ENCODE results near the gene ADAMTS5. TPM values are rescaled to one million over a fixed set of nuclear protein-coding genes. Genes with fewer than 3 reads are reported as not detected.
A peak's percentile ranks its signal among the peaks of the same experiment; 100 is the strongest.

Gene ADAMTS5
- total RNA-seq, 8 experiments from 2014 or later: 0.13 to 6.9 (median 1.3) TPM

GRCh38 chr21:26916799-26917198 is 50.1 kb downstream of the ADAMTS5 start:
- WGBS, 10 experiments: 67 to 100% (median 94%) methylated on average over 1 to 2 of the region's 2 CpGs; no CpG with 5 or more reads in 1 of the 10 experiments
- in situ Hi-C loops (cut with MboI; ENCODE audit: low pct_unique_long_range_greater_than_20kb in 2 of 9, low sequenced_read_pairs in 9 of 9, unreplicated experiment in 9 of 9): no loop called here
- Histone ChIP-seq H3K4me3 (no peak overlapping the region), H3K4me1 (replicated peaks in 1 of 2) (no peaks in the 10 kb centered on the region), H3K27ac (no peak overlapping the region)
- ATAC-seq (replicated peaks in 6 of 8): no peak

- in situ Hi-C loops (cut with MboI; ENCODE audit: low pct_unique_long_range_greater_than_20kb in 2 of 9, low sequenced_read_pairs in 9 of 9, unreplicated experiment in 9 of 9): no loop called here
- Histone ChIP-seq H3K4me3 (no peak overlapping the region), H3K27ac (no peak overlapping the region), H3K4me1 (replicated peaks in 1 of 2) (no peaks in the 10 kb centered on the region)
- ATAC-seq (replicated peaks in 6 of 8): no peak
These were observed 52.3 kb downstream of the ADAMTS5 start for GRCh38 chr21:26914557-26914956.

- 71 to 100% (median 100%) methylated on average over 1 of the region's 1 CpG; no CpG with 5 or more reads in 2 of the 10 experiments for WGBS, 10 experiments
- no peak for ATAC-seq (replicated peaks in 6 of 8)
- no peaks in the 10 kb centered on the region for H3K4me1 ChIP-seq (replicated peaks in 1 of 2)
- no peak overlapping the region for H3K4me3 ChIP-seq
- in situ Hi-C loops (cut with MboI; ENCODE audit: low pct_unique_long_range_greater_than_20kb in 2 of 9, low sequenced_read_pairs in 9 of 9, unreplicated experiment in 9 of 9): no loop called here
- no peak overlapping the region for H3K27ac ChIP-seq
These were observed 54.4 kb downstream of the ADAMTS5 start for GRCh38 chr21:26912466-26912865.

- 0 to 100% (median 65%) methylated on average over 1 to 3 of the region's 3 CpGs; no CpG with 5 or more reads in 2 of the 10 experiments for WGBS, 10 experiments
- Histone ChIP-seq H3K4me3 (no peak overlapping the region), H3K27ac (no peak overlapping the region), H3K4me1 (replicated peaks in 1 of 2) (no peaks in the 10 kb centered on the region)
- ATAC-seq (replicated peaks in 6 of 8): peak in 1 of 8 experiments; percentile 47
- in situ Hi-C loops (cut with MboI; ENCODE audit: low pct_unique_long_range_greater_than_20kb in 2 of 9, low sequenced_read_pairs in 9 of 9, unreplicated experiment in 9 of 9): no loop called here
These were observed 56.9 kb downstream of the ADAMTS5 start for GRCh38 chr21:26909972-26910371.

GRCh38 chr21:26900980-26901379 is 65.9 kb downstream of the ADAMTS5 start:
- Histone ChIP-seq H3K4me1 (replicated peaks in 1 of 2) (no peaks in the 10 kb centered on the region), H3K4me3 (no peak overlapping the region), H3K27ac (no peak overlapping the region)
- 20 to 100% (median 90%) methylated on average over 1 to 4 of the region's 4 CpGs; no CpG with 5 or more reads in 3 of the 10 experiments for WGBS, 10 experiments
- in situ Hi-C loops (cut with MboI; ENCODE audit: low pct_unique_long_range_greater_than_20kb in 2 of 9, low sequenced_read_pairs in 9 of 9, unreplicated experiment in 9 of 9): no loop called here
- ATAC-seq (replicated peaks in 6 of 8): no peak

- in situ Hi-C loops (cut with MboI; ENCODE audit: low pct_unique_long_range_greater_than_20kb in 2 of 9, low sequenced_read_pairs in 9 of 9, unreplicated experiment in 9 of 9): no loop called here
- H3K27ac ChIP-seq: no peak overlapping the region
- WGBS, 10 experiments: 57 to 100% (median 67%) methylated on average over 1 of the region's 1 CpG; no CpG with 5 or more reads in 3 of the 10 experiments
- no peaks in the 10 kb centered on the region for H3K4me1 ChIP-seq (replicated peaks in 1 of 2)
- ATAC-seq (replicated peaks in 6 of 8): no peak
- no peak overlapping the region for H3K4me3 ChIP-seq
These were observed 74.7 kb downstream of the ADAMTS5 start for GRCh38 chr21:26892151-26892550.

DNA sequence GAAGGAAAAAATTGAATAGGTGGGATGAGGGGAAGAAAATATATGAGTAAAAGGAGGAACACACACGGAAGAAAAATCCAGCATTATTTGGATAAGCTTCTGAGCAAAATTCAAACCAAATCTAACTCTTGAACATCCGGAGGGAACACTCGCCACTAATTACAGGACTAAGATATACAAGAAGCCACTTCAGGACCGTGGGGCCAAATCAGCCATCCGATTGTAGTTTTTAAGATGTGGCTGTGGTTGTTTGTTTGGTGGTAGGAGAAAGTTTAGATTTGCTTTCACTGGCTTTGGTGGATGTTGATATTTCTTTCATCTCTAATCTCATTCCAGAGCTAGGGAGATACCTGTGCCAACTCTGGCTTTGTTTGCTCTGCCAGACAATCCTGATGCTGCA is 78.0 kb downstream of the ADAMTS5 start:
- no peak overlapping the region for H3K4me3 ChIP-seq
- H3K27ac ChIP-seq: no peak overlapping the region
- WGBS, 10 experiments: 19 to 96% (median 90%) methylated on average over 2 to 5 of the region's 5 CpGs
- ATAC-seq (replicated peaks in 6 of 8): no peak
- in situ Hi-C loops (cut with MboI; ENCODE audit: low pct_unique_long_range_greater_than_20kb in 2 of 9, low sequenced_read_pairs in 9 of 9, unreplicated experiment in 9 of 9): no loop called here
- H3K4me1 ChIP-seq (replicated peaks in 1 of 2): no peaks in the 10 kb centered on the region

DNA sequence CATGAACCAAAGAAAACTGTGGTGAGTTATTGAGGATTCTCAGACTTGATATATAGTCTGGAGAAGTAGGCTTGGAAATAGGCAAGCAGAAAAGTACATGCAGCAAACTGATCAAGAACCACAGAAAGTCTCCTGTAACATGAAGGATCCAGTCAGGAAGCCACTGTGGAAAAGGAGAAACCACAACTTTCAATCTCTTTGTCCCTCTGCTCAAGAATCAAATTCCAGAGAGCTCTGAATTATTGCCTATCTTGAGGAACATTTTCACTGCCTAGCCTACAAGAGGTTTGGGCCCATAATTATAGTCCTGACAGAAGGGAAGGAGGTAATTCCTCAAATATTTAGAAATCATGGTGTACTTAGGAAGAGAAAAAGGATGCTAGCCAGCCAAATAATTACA is 78.6 kb downstream of the ADAMTS5 start:
- in situ Hi-C loops (cut with MboI; ENCODE audit: low pct_unique_long_range_greater_than_20kb in 2 of 9, low sequenced_read_pairs in 9 of 9, unreplicated experiment in 9 of 9): no loop called here
- Histone ChIP-seq H3K27ac (no peak overlapping the region), H3K4me1 (replicated peaks in 1 of 2) (no peaks in the 10 kb centered on the region), H3K4me3 (no peak overlapping the region)
- ATAC-seq (replicated peaks in 6 of 8): no peak

- H3K27ac ChIP-seq: no peak overlapping the region
- H3K4me3 ChIP-seq: no peak overlapping the region
- no peaks in the 10 kb centered on the region for H3K4me1 ChIP-seq (replicated peaks in 1 of 2)
- in situ Hi-C loops (cut with MboI; ENCODE audit: low pct_unique_long_range_greater_than_20kb in 2 of 9, low sequenced_read_pairs in 9 of 9, unreplicated experiment in 9 of 9): no loop called here
- 14 to 93% (median 82%) methylated on average over 1 to 3 of the region's 3 CpGs; no CpG with 5 or more reads in 1 of the 10 experiments for WGBS, 10 experiments
- ATAC-seq (replicated peaks in 6 of 8): no peak
These were observed 79.6 kb downstream of the ADAMTS5 start for GRCh38 chr21:26887251-26887650.

DNA sequence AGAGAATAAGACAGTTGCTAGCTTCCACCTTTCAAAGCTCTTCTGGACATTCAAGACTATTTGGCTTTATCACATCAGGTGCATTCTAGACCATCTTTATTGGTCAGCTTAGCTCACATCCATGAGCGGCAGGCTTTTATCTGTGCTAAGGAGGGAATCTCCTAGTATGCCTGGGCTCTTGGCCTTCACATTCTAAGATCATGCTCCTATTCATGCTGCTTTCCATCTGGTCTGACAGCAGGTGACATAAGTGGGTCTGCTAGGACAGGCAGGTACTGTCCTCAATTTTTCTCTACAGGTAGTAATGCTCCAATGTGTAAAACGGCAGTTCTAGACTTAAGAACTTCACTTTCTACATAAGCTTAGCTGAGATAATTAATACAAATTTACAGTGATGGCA is 82.5 kb downstream of the ADAMTS5 start:
- Histone ChIP-seq H3K27ac (no peak overlapping the region), H3K4me1 (replicated peaks in 1 of 2) (no peaks in the 10 kb centered on the region), H3K4me3 (no peak overlapping the region)
- in situ Hi-C loops (cut with MboI; ENCODE audit: low pct_unique_long_range_greater_than_20kb in 2 of 9, low sequenced_read_pairs in 9 of 9, unreplicated experiment in 9 of 9): no loop called here
- ATAC-seq (replicated peaks in 6 of 8): no peak
- 60 to 100% (median 81%) methylated on average over 1 to 2 of the region's 2 CpGs; no CpG with 5 or more reads in 2 of the 10 experiments for WGBS, 10 experiments

GRCh38 chr21:26883768-26884167 is 83.1 kb downstream of the ADAMTS5 start:
- no peak overlapping the region for H3K27ac ChIP-seq
- no peaks in the 10 kb centered on the region for H3K4me1 ChIP-seq (replicated peaks in 1 of 2)
- no peak for ATAC-seq (replicated peaks in 6 of 8)
- 22 to 100% (median 69%) methylated on average over 1 to 2 of the region's 2 CpGs; no CpG with 5 or more reads in 1 of the 10 experiments for WGBS, 10 experiments
- H3K4me3 ChIP-seq: no peak overlapping the region
- in situ Hi-C loops (cut with MboI; ENCODE audit: low pct_unique_long_range_greater_than_20kb in 2 of 9, low sequenced_read_pairs in 9 of 9, unreplicated experiment in 9 of 9): no loop called here

DNA sequence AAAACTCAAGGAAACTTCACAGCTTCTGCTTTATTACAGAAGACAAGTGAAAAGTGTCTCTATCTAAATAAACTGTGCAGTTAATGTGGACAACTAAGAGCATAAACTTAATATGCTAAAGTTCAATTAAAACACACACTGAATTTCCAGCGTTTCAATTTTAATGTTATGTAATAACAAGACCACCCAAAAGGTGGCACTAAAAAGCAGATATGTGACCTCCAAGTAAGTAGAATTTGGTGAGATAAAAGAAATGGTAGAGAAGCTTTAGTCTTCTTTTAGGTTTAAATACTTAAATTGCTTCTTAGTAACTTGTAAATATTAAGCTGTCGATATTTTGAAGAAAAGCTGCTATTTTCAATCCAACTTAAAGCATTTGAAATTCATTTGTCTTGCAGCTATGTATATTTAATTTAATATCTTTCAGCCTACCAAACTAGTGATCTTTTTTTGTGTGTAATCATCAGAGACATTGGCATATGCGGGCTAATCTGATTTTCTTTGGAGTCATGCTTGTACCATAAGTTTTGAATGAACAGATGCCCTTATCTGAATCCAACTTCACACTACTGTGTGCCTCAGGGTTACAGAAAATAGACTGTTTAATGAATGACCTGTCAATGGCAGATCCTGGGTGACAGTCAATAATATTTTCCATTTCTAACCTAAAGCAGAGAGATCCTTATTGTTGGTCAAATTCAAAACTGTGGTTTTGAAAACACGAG is 85.2 kb downstream of the ADAMTS5 start:
- H3K4me3 ChIP-seq: no peak overlapping the region
- ATAC-seq (replicated peaks in 6 of 8): no peak
- in situ Hi-C loops (cut with MboI; ENCODE audit: low pct_unique_long_range_greater_than_20kb in 2 of 9, low sequenced_read_pairs in 9 of 9, unreplicated experiment in 9 of 9): no loop called here
- no peak overlapping the region for H3K27ac ChIP-seq
- H3K4me1 ChIP-seq (replicated peaks in 1 of 2): no peaks in the 10 kb centered on the region
- WGBS, 10 experiments: 21 to 57% (median 45%) methylated on average over 2 to 4 of the region's 4 CpGs

GRCh38 chr21:26877018-26877417 is 89.9 kb downstream of the ADAMTS5 start:
- no peak for ATAC-seq (replicated peaks in 6 of 8)
- in situ Hi-C loops (cut with MboI; ENCODE audit: low pct_unique_long_range_greater_than_20kb in 2 of 9, low sequenced_read_pairs in 9 of 9, unreplicated experiment in 9 of 9): no loop called here
- H3K4me1 ChIP-seq (replicated peaks in 1 of 2): no peaks in the 10 kb centered on the region
- no peak overlapping the region for H3K27ac ChIP-seq
- H3K4me3 ChIP-seq: no peak overlapping the region
- WGBS, 10 experiments: 33 to 86% (median 70%) methylated on average over 4 to 6 of the region's 6 CpGs

GRCh38 chr21:26874347-26874746 is 92.5 kb downstream of the ADAMTS5 start:
- H3K27ac ChIP-seq: no peak overlapping the region

More at GRCh38 chr21:26874347-26874746, 92.5 kb downstream of the ADAMTS5 start:
- in situ Hi-C loops (cut with MboI; ENCODE audit: low pct_unique_long_range_greater_than_20kb in 2 of 9, low sequenced_read_pairs in 9 of 9, unreplicated experiment in 9 of 9): loop anchor here in 7 of 9 experiments (25.0 kb wide), 5 partner anchors 88 to 1863 kb away; partner anchors contain the start of gene ADAMTS5 (in 1 of the 7)
- Histone ChIP-seq H3K4me3 (no peak overlapping the region), H3K4me1 (replicated peaks in 1 of 2) (no peaks in the 10 kb centered on the region)
- WGBS, 10 experiments: 60 to 100% (median 100%) methylated on average over 1 of the region's 1 CpG; no CpG with 5 or more reads in 5 of the 10 experiments
- ATAC-seq (replicated peaks in 6 of 8): no peak
